GM18499 (cell line): Measurements from ENCODE around the gene PRKN.
"Not testable (repeated sequence)": the region's sequence is repeated elsewhere in the genome, so short reads cannot be mapped to it uniquely, and the experiment has no call there.

Experiments
- ATAC-seq: cut with Tn5 transposase; IDR thresholded peaks from one replicate; pipeline ENCODE4 v1.9.1; 2021; ENCODE audit warnings: moderate number of reproducible peaks; ENCODE audit not compliant: insufficient read depth, unreplicated experiment

Gene PRKN

GRCh38 chr6:161342039-161342438 is 1385.5 kb downstream of the PRKN start:
- ATAC-seq = no peak

- ATAC-seq = no peak
Observed at GRCh38 chr6:161341638-161342037, 1385.9 kb downstream of the PRKN start.

- ATAC-seq = no peak
Observed at GRCh38 chr6:161338015-161338414, 1389.6 kb downstream of the PRKN start.

- no peak for ATAC-seq
Observed at GRCh38 chr6:161336479-161336878, 1391.1 kb downstream of the PRKN start.

GRCh38 chr6:161333410-161333809 is 1394.2 kb downstream of the PRKN start:
- ATAC-seq = no peak

- not testable (repeated sequence) for ATAC-seq
Observed at GRCh38 chr6:161331402-161332081, 1396.0 kb downstream of the PRKN start.

GRCh38 chr6:161327360-161327953 is 1400.1 kb downstream of the PRKN start:
- no peak for ATAC-seq

GRCh38 chr6:161319231-161319630 is 1408.3 kb downstream of the PRKN start:
- ATAC-seq = no peak

GRCh38 chr6:161318456-161318855 is 1409.1 kb downstream of the PRKN start:
- no peak for ATAC-seq

GRCh38 chr6:161316531-161316930 is 1411.0 kb downstream of the PRKN start:
- ATAC-seq = no peak

- not testable (repeated sequence) for ATAC-seq
Observed at GRCh38 chr6:161315246-161315917, 1412.2 kb downstream of the PRKN start.

- not testable (repeated sequence) for ATAC-seq
Observed at GRCh38 chr6:161314541-161315245, 1412.9 kb downstream of the PRKN start.

- no peak for ATAC-seq
Observed at GRCh38 chr6:161313940-161314509, 1413.5 kb downstream of the PRKN start.

GRCh38 chr6:161313475-161313874 is 1414.1 kb downstream of the PRKN start:
- not testable (repeated sequence) for ATAC-seq

- not testable (repeated sequence) for ATAC-seq
Observed at GRCh38 chr6:161309774-161310173, 1417.8 kb downstream of the PRKN start.

GRCh38 chr6:161308075-161308655 is 1419.4 kb downstream of the PRKN start:
- no peak for ATAC-seq

- no peak for ATAC-seq
Observed at GRCh38 chr6:161305860-161306259, 1421.7 kb downstream of the PRKN start.

GRCh38 chr6:161303628-161304340 is 1423.8 kb downstream of the PRKN start:
- ATAC-seq = no peak

- no peak for ATAC-seq
Observed at GRCh38 chr6:161302949-161303348, 1424.6 kb downstream of the PRKN start.

GRCh38 chr6:161301338-161301737 is 1426.2 kb downstream of the PRKN start:
- ATAC-seq = no peak
